ENCODE data around the gene ARF1. TPM values are rescaled to one million over a fixed set of nuclear protein-coding genes. Genes with fewer than 3 reads are reported as not detected.

Gene ARF1
- total RNA-seq, 1 experiment from 2014 or later = 512 TPM

GRCh38 chr1:228079013-228079412 lies 3.5 kb upstream of the ARF1 start:
- no peak for TF ChIP-seq CTCF (IDR thresholded peaks at IDR 0.05; ENCODE audit: unreplicated experiment)
- no peak for DNase-seq
- Mint-ChIP-seq H3K27ac (ENCODE audit: unreplicated experiment) (no peak overlapping the region), H3K27me3 (ENCODE audit: unreplicated experiment) (peaks cover 39% of the 10 kb centered on the region), H3K4me1 (ENCODE audit: low read depth, unreplicated experiment) (peaks cover 11% of the 10 kb centered on the region), H3K4me3 (ENCODE audit: low read depth, unreplicated experiment) (no peak overlapping the region), H3K36me3 (ENCODE audit: insufficient read depth, unreplicated experiment) (peaks cover 43% of the 10 kb centered on the region), H3K9me3 (ENCODE audit: low read depth, unreplicated experiment) (no peaks in the 10 kb centered on the region)
- intact Hi-C loops (cut with micrococcal nuclease; ENCODE audit: unreplicated experiment) = no loop called here
- BruUV-seq (replicated peaks) = no TSS peak
- CTCF ChIA-PET = no interaction called here

GRCh38 chr1:228079601-228080263 lies 2.8 kb upstream of the ARF1 start:
- no peaks in the 10 kb centered on the region for H3K9me3 Mint-ChIP-seq (ENCODE audit: low read depth, unreplicated experiment)
- no peak overlapping the region for H3K4me3 Mint-ChIP-seq (ENCODE audit: low read depth, unreplicated experiment)
- no peak overlapping the region for H3K27ac Mint-ChIP-seq (ENCODE audit: unreplicated experiment)
- TF ChIP-seq CTCF (IDR thresholded peaks at IDR 0.05; ENCODE audit: unreplicated experiment) = no peak
- CTCF ChIA-PET = no interaction called here
- intact Hi-C loops (cut with micrococcal nuclease; ENCODE audit: unreplicated experiment) = no loop called here
- peaks cover 32% of the 10 kb centered on the region for H3K27me3 Mint-ChIP-seq (ENCODE audit: unreplicated experiment)
- peaks cover 44% of the 10 kb centered on the region for H3K36me3 Mint-ChIP-seq (ENCODE audit: insufficient read depth, unreplicated experiment)
- no peak for DNase-seq
- BruUV-seq (replicated peaks) = no TSS peak
- H3K4me1 Mint-ChIP-seq (ENCODE audit: low read depth, unreplicated experiment) = peaks cover 18% of the 10 kb centered on the region

GRCh38 chr1:228081144-228081543 lies 1.4 kb upstream of the ARF1 start:
- peaks cover 59% of the 10 kb centered on the region for H3K36me3 Mint-ChIP-seq (ENCODE audit: insufficient read depth, unreplicated experiment)
- CTCF ChIA-PET = interaction anchor here (1.6 kb wide), 2 partner anchors 77 to 82 kb away, joined by 6 to 7 read pairs; no protein-coding TSS in a partner anchor
- DNase-seq = no peak
- H3K4me3 Mint-ChIP-seq (ENCODE audit: low read depth, unreplicated experiment) = peak overlapping the region; percentile 89
- TF ChIP-seq CTCF (IDR thresholded peaks at IDR 0.05; ENCODE audit: unreplicated experiment) = no peak
- no peaks in the 10 kb centered on the region for H3K9me3 Mint-ChIP-seq (ENCODE audit: low read depth, unreplicated experiment)
- no TSS peak for BruUV-seq (replicated peaks)
- intact Hi-C loops (cut with micrococcal nuclease; ENCODE audit: unreplicated experiment) = no loop called here
- peaks cover 32% of the 10 kb centered on the region for H3K4me1 Mint-ChIP-seq (ENCODE audit: low read depth, unreplicated experiment)
- peak overlapping the region; percentile 97 for H3K27ac Mint-ChIP-seq (ENCODE audit: unreplicated experiment)
- peaks cover 18% of the 10 kb centered on the region for H3K27me3 Mint-ChIP-seq (ENCODE audit: unreplicated experiment)

GRCh38 chr1:228081578-228082213 lies 812 bp upstream of the ARF1 start:
- Mint-ChIP-seq H3K27ac (ENCODE audit: unreplicated experiment) (peak overlapping the region; percentile 97), H3K27me3 (ENCODE audit: unreplicated experiment) (peaks cover 12% of the 10 kb centered on the region), H3K4me1 (ENCODE audit: low read depth, unreplicated experiment) (peaks cover 38% of the 10 kb centered on the region), H3K4me3 (ENCODE audit: low read depth, unreplicated experiment) (peak overlapping the region; percentile 89), H3K9me3 (ENCODE audit: low read depth, unreplicated experiment) (no peaks in the 10 kb centered on the region), H3K36me3 (ENCODE audit: insufficient read depth, unreplicated experiment) (peaks cover 64% of the 10 kb centered on the region)
- no peak for TF ChIP-seq CTCF (IDR thresholded peaks at IDR 0.05; ENCODE audit: unreplicated experiment)
- no peak for DNase-seq
- CTCF ChIA-PET = interaction anchor here (0.9 to 1.6 kb wide), 5 partner anchors 8 to 85 kb away, joined by 3 to 7 read pairs (median 5); no protein-coding TSS in a partner anchor
- no TSS peak for BruUV-seq (replicated peaks)
- intact Hi-C loops (cut with micrococcal nuclease; ENCODE audit: unreplicated experiment) = no loop called here

All from Calu3 (cell line).